HepG2 (cell line): Measurements from ENCODE around the gene MACROD2. TPM values are rescaled to one million over a fixed set of nuclear protein-coding genes. Genes with fewer than 3 reads are reported as not detected.

Source experiments
- ATAC-seq: fragments of 200-7000 bp; cut with Tn5 transposase; 3 replicates; pipeline ENCODE4 v1.9.1; 2020; ENCODE audit warnings: mild to moderate bottlenecking, moderate library complexity
- BruUV-seq: library from RNA; stranded (reverse); fragments of 400-500 nt; replicated peaks from 2 replicates; lab custom pipeline; 2021; lab: Mats Ljungman, UMichigan
- CTCF ChIA-PET: fragments of 300-600 bp; formaldehyde crosslinking; extraction: SDS; loops from one replicate; lab custom pipeline; 2021; ENCODE audit warnings: low total read pairs, inconsistent platforms, low intra/inter-chr PET ratio; lab: Yijun Ruan, JAX
- POLR2A ChIA-PET: fragments of 350-600 bp; sonication (Branson Sonifier 250); formaldehyde crosslinking; loops from one replicate; lab custom pipeline; 2020; ENCODE audit warnings: antibody characterized with exemption, inconsistent platforms; lab: Yijun Ruan, JAX
- DNase-seq: peaks from one replicate; pipeline ENCODE4 v3.0.0-alpha.2; 2015; ENCODE audit warnings: low spot score
- FAIRE-seq: peaks from 3 replicates; lab custom pipeline; 2011; peaks lifted over from hg19 to GRCh38; lab: Jason Lieb, UNC
- H2AFZ ChIP-seq: one replicate; pipeline ENCODE4 v1.6.1; 2011; ENCODE audit warnings: low read length, inconsistent platforms
- H3K27ac ChIP-seq: fragments of 300-600 bp; 3 replicates; pipeline ENCODE4 v1.8.0; 2011; ENCODE audit warnings: mixed run types, mild to moderate bottlenecking, mixed read lengths, low read length, inconsistent platforms; ENCODE audit not compliant: insufficient read depth; ENCODE audit errors: extremely low read length
- H3K27me3 ChIP-seq, 2 experiments: fragments of 200-600 bp in 1 of 2; 2 replicates in 1 of 2; 3 replicates in 1 of 2; pipeline versions ENCODE4 v1.6.0 to v1.8.0; 2011; ENCODE audit warnings: low read length in 2 of 2, mild to moderate bottlenecking in 2 of 2, moderate library complexity in 2 of 2, inconsistent platforms in 1 of 2; ENCODE audit not compliant: insufficient read depth in 2 of 2, control insufficient read depth in 1 of 2
- H3K36me3 ChIP-seq, 2 experiments: fragments of 200-600 bp in 1 of 2; replicated peaks in 1 of 2; 2 replicates in 1 of 2; 3 replicates in 1 of 2; pipeline versions ENCODE4 v1.5.1 to v1.8.0; 2011; ENCODE audit warnings: low read length in 2 of 2, inconsistent platforms in 1 of 2; ENCODE audit not compliant: insufficient read depth in 2 of 2, control insufficient read depth in 1 of 2
- H3K4me1 ChIP-seq: 2 replicates; pipeline ENCODE4 v1.5.1; 2012; ENCODE audit warnings: low read length, inconsistent platforms; ENCODE audit not compliant: insufficient read depth
- H3K4me2 ChIP-seq: 2 replicates; pipeline ENCODE4 v1.6.0; 2011; ENCODE audit warnings: low read depth, low read length, inconsistent platforms
- H3K4me3 ChIP-seq, 3 experiments: fragments of 200-600 bp in 1 of 3; sonication (generic), shearing (Covaris generic) in 1 of 3; replicated peaks in 1 of 3; 2 replicates each; pipeline ENCODE4 v1.5.1; 2011 to 2016; ENCODE audit warnings: low read length in 3 of 3, inconsistent platforms in 2 of 3, low read depth in 2 of 3, mild to moderate bottlenecking in 2 of 3, control low read depth in 1 of 3, mixed read lengths in 1 of 3; ENCODE audit not compliant: insufficient read depth in 1 of 3
- H3K79me2 ChIP-seq: one replicate; pipeline ENCODE4 v1.6.1; 2011; ENCODE audit warnings: low read length, inconsistent platforms; ENCODE audit not compliant: insufficient read depth
- H3K9ac ChIP-seq: 2 replicates; pipeline ENCODE4 v1.6.0; 2011; ENCODE audit warnings: mild to moderate bottlenecking, low read depth, low read length, inconsistent platforms; ENCODE audit not compliant: insufficient read depth
- H3K9me3 ChIP-seq: 2 replicates; pipeline ENCODE4 v1.5.1; 2012; ENCODE audit warnings: mild to moderate bottlenecking, low read length
- H4K20me1 ChIP-seq: 2 replicates; pipeline ENCODE4 v1.6.0; 2011; ENCODE audit warnings: inconsistent platforms, mild to moderate bottlenecking, low read length, moderate library complexity; ENCODE audit not compliant: insufficient read depth
- MAFF ChIP-seq: IDR thresholded peaks from 2 replicates; pipeline ENCODE4 v1.6.1; 2011; ENCODE audit warnings: low read depth, low read length, improper control_type of control experiment
- MAFK ChIP-seq, 2 experiments: IDR thresholded peaks in 1 of 2; conservative IDR thresholded peaks in 1 of 2; 2 replicates each; pipeline ENCODE4 v1.6.1; 2011; ENCODE audit warnings: improper control_type of control experiment in 2 of 2, low read length in 2 of 2
- NBN ChIP-seq: fragments of 450-650 bp; conservative IDR thresholded peaks from 2 replicates; pipeline ENCODE4 v1.6.1; 2017
- NFATC3 ChIP-seq: sonication (generic); formaldehyde crosslinking; IDR thresholded peaks from 2 replicates; pipeline ENCODE4 v1.5.1; 2020; ENCODE audit warnings: mild to moderate bottlenecking, missing genetic modification reagents
- ZNF572 ChIP-seq: sonication (generic); formaldehyde crosslinking; IDR thresholded peaks from 2 replicates; pipeline ENCODE4 v1.5.1; 2020; ENCODE audit warnings: mild to moderate bottlenecking, missing genetic modification reagents
- WGBS: methylation state at CpG from one replicate; pipeline ENCODE4 v1.1.6; 2017; ENCODE audit warnings: low lambda C conversion rate; 5-methylcytosine and 5-hydroxymethylcytosine counted together
- in situ Hi-C: cut with HindIII; loops from 2 replicates; pipeline ENCODE4 v1.10.0; 2017; ENCODE audit warnings: low pct_unique_long_range_greater_than_20kb; ENCODE audit not compliant: extremely low pct_ligation_motif_present
- intact Hi-C: fragments of 100-400 bp; cut with micrococcal nuclease; formaldehyde crosslinking; loops from one replicate; pipeline ENCODE4 v1.10.0; 2022; ENCODE audit not compliant: unreplicated experiment
- polyA plus RNA-seq, 8 experiments: library from polyadenylated mRNA; depleted of rRNA in 3 of 8; stranded (reverse) in 7 of 8; unstranded in 1 of 8; fragments of >200 nt; fragmentation: Illumina TruSeq in 4 of 8; extraction: Trizol in 4 of 8; gene quantifications; 2 replicates each; pipeline versions ENCODE4 v1.2.1 to v1.2.3, GENCODE V29; 2011 to 2016; ENCODE audit warnings: low read depth in 4 of 8, missing spikeins in 1 of 8, mixed read lengths in 1 of 8; ENCODE audit not compliant: insufficient read depth in 1 of 8
- total RNA-seq, 5 experiments: library from RNA; depleted of rRNA; stranded (reverse); fragments of >200 nt; fragmentation: Illumina TruSeq; extraction: Trizol; gene quantifications; 2 replicates each; pipeline ENCODE4 v1.2.3, GENCODE V29; 2016; ENCODE audit warnings: low read depth in 1 of 5
- TF ChIP-seq, protein P1 (sequence below): IDR thresholded peaks from 2 replicates; pipeline ENCODE4 v1.6.1; 2012; ENCODE audit warnings: inconsistent platforms
- TF ChIP-seq, protein P2 (sequence below): sonication (generic); formaldehyde crosslinking; IDR thresholded peaks from 2 replicates; pipeline ENCODE4 v1.4.0; 2020; ENCODE audit warnings: missing genetic modification reagents
- TF ChIP-seq, protein P3 (sequence below): sonication (generic); formaldehyde crosslinking; IDR thresholded peaks from 2 replicates; pipeline ENCODE4 v1.4.0; 2020; ENCODE audit warnings: missing genetic modification reagents, borderline replicate concordance
- TF ChIP-seq, protein P4 (sequence below), 2 experiments: IDR thresholded peaks; 2 replicates each; pipeline ENCODE4 v1.6.1; 2011 to 2012; ENCODE audit warnings: low read length in 2 of 2, borderline replicate concordance in 1 of 2, low read depth in 1 of 2, mild to moderate bottlenecking in 1 of 2, moderate library complexity in 1 of 2

The MACROD2 gene
- total and polyA plus RNA-seq, 2 of the 13 experiments (the other 11 are each of a cell fraction or from before 2014, with no cell fraction given), result 0.13 to 0.51 TPM

DNA sequence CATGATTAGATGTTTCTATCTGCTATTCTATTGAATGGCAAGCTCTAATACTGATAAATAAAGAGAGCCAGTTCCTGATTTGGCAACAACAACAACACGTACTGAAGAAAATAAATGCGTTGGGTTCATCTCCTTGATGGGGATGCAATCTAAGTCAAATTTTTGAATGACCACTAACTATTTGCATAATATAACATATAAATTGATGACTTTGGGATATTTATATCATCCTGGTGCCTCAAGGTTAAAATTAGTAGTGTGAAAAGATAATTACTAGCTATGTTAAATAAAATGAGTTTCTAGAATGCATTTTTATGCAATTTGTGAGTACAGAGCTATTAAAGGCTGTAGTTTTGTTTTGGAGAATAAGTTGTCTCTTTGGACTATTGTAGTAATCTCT, 1681.5 kb downstream of the MACROD2 start:
- WGBS, result 87% methylated on average over 2 of the region's 2 CpGs
- Histone ChIP-seq H4K20me1 (no peaks in the 10 kb centered on the region), H3K4me3 (no peak overlapping the region), H3K4me2 (no peak overlapping the region), H3K36me3 (no peaks in the 10 kb centered on the region), H3K79me2 (no peaks in the 10 kb centered on the region), H3K4me1 (no peaks in the 10 kb centered on the region), H2AFZ (no peak overlapping the region), H3K27me3 (no peaks in the 10 kb centered on the region), H3K9me3 (peaks cover 70% of the 10 kb centered on the region), H3K27ac (no peak overlapping the region), H3K9ac (no peak overlapping the region)
- intact Hi-C loops (no loop called here), in situ Hi-C loops (no loop called here)
- ChIA-PET POLR2A (no interaction called here), CTCF (no interaction called here)
- no peak for TF ChIP-seq NFATC3 (CRISPR knock-in tag)
- TF ChIP-seq MAFF, result peak; percentile 62; the same call in 1 of the 2 replicates
- TF ChIP-seq MAFK (conservative IDR thresholded peaks at IDR 0.05 in 1 of 2, IDR thresholded peaks at IDR 0.05 in 1 of 2; ENCODE audit: low read length in 2 of 2), result peak in 1 of 2 experiments; percentile 62; a peak in 3 of 4 replicates
- FAIRE-seq (no peak), ATAC-seq (no peak), DNase-seq (no peak)
- no TSS peak for BruUV-seq

DNA sequence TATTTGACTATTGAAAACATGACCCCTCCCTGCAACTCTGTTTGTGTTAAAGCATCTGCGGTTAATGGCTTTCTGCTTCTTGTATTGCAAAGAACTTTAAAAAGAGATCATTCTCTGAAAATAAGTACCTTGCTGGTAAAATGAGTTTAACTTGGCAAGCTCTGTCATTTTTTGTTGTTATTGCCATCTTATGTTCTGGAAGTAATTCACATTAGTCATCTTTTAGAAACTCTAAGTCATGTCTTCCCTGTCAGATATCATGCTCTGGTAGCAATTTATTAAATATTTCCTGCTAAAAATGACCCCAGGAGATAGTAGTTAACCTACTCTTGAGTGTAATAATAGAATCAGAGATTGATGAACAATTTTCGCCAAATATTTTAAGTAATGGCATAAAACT, 1687.4 kb downstream of the MACROD2 start:
- in situ Hi-C loops (no loop called here), intact Hi-C loops (no loop called here)
- TF ChIP-seq, protein P1, sequence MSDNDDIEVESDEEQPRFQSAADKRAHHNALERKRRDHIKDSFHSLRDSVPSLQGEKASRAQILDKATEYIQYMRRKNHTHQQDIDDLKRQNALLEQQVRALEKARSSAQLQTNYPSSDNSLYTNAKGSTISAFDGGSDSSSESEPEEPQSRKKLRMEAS, result no peak
- TF ChIP-seq, protein P2, sequence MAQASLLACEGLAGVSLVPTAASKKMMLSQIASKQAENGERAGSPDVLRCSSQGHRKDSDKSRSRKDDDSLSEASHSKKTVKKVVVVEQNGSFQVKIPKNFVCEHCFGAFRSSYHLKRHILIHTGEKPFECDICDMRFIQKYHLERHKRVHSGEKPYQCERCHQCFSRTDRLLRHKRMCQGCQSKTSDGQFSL (CRISPR knock-in tag), result no peak
- no peak for TF ChIP-seq NBN
- no peak for TF ChIP-seq ZNF572
- TF ChIP-seq, protein P3, sequence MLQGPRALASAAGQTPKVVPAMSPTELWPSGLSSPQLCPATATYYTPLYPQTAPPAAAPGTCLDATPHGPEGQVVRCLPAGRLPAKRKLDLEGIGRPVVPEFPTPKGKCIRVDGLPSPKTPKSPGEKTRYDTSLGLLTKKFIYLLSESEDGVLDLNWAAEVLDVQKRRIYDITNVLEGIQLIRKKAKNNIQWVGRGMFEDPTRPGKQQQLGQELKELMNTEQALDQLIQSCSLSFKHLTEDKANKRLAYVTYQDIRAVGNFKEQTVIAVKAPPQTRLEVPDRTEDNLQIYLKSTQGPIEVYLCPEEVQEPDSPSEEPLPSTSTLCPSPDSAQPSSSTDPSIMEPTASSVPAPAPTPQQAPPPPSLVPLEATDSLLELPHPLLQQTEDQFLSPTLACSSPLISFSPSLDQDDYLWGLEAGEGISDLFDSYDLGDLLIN (CRISPR knock-in tag), result no peak
- TF ChIP-seq, protein P4, sequence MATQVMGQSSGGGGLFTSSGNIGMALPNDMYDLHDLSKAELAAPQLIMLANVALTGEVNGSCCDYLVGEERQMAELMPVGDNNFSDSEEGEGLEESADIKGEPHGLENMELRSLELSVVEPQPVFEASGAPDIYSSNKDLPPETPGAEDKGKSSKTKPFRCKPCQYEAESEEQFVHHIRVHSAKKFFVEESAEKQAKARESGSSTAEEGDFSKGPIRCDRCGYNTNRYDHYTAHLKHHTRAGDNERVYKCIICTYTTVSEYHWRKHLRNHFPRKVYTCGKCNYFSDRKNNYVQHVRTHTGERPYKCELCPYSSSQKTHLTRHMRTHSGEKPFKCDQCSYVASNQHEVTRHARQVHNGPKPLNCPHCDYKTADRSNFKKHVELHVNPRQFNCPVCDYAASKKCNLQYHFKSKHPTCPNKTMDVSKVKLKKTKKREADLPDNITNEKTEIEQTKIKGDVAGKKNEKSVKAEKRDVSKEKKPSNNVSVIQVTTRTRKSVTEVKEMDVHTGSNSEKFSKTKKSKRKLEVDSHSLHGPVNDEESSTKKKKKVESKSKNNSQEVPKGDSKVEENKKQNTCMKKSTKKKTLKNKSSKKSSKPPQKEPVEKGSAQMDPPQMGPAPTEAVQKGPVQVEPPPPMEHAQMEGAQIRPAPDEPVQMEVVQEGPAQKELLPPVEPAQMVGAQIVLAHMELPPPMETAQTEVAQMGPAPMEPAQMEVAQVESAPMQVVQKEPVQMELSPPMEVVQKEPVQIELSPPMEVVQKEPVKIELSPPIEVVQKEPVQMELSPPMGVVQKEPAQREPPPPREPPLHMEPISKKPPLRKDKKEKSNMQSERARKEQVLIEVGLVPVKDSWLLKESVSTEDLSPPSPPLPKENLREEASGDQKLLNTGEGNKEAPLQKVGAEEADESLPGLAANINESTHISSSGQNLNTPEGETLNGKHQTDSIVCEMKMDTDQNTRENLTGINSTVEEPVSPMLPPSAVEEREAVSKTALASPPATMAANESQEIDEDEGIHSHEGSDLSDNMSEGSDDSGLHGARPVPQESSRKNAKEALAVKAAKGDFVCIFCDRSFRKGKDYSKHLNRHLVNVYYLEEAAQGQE (IDR thresholded peaks at IDR 0.05; ENCODE audit: borderline replicate concordance in 1 of 2, low read depth in 1 of 2, low read length in 2 of 2), result no peak
- Histone ChIP-seq H3K4me1 (no peaks in the 10 kb centered on the region), H3K9me3 (peaks cover 66% of the 10 kb centered on the region), H3K36me3 (no peaks in the 10 kb centered on the region), H3K27me3 (no peaks in the 10 kb centered on the region), H3K4me3 (no peak overlapping the region), H3K27ac (no peak overlapping the region), H2AFZ (no peak overlapping the region), H3K9ac (no peak overlapping the region), H3K79me2 (no peaks in the 10 kb centered on the region), H4K20me1 (no peaks in the 10 kb centered on the region), H3K4me2 (no peak overlapping the region)
- CTCF ChIA-PET, result no interaction called here
- 2% methylated on average over 2 of the region's 2 CpGs for WGBS
- BruUV-seq, result no TSS peak
- no peak for FAIRE-seq
- no peak for DNase-seq
- POLR2A ChIA-PET, result no interaction called here
- ATAC-seq, result no peak
